ENCODE results near the gene TCEAL4.

TCEAL4 gene

DNA sequence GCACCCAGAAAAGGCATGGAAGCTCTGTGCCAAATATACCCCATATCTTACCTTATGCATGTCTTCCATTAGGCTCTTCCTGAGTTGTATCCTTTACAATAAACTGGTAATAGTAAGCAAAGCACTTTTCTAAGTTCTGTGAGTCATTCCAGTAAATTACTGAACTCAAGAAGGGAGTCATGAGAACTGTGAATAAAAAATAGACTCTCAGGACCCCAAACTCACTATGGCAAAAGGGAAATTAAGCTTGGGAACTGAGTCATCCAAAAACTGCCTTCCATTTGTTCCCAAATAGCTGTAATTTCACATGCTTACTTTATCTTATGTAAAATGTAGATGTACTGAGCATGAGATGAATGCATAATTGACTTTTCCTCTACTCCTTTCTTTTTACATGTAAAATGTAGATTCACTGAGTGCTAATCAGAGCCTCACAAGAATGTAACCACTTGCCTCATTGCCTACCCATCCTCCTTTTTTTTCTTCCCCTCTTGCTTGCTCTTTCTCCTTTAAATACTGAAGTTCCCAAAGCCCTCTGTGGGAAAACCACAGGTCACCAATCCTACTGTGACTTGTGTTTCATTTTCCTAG, 30.6 kb downstream of the TCEAL4 start:
- no peak for TF ChIP-seq GATA2 (IDR thresholded peaks at IDR 0.05; ENCODE audit: low read depth, low read length)
- TF ChIP-seq GATA3 (IDR thresholded peaks at IDR 0.05; ENCODE audit: low read depth, low read length): no peak

DNA sequence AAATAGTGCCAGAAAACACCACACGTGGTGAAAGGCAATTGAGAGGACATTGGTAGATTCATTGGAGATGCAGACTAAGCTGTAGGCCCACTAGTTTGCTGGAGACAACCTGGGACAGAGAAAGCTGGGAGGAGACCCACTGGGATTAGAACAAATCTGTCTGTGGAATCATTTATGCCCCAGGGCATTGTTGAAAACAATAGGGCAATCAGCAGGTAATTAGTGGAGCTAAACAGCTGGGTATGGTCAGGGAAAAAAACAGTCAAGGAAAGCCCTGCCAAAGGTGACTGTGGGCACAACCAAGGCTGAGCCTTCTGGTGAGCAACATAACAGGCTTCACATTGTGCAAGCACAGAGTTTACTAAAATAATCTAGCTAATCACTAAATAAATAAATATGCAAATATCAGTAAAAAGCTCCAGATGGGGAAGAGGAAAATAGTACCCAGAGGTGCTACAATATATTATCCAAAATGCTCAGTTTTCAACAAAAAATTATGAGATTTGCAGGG, 31.4 kb downstream of the TCEAL4 start:
- TF ChIP-seq GATA2 (IDR thresholded peaks at IDR 0.05; ENCODE audit: low read depth, low read length) (no peak), GATA3 (IDR thresholded peaks at IDR 0.05; ENCODE audit: low read depth, low read length) (no peak)

DNA sequence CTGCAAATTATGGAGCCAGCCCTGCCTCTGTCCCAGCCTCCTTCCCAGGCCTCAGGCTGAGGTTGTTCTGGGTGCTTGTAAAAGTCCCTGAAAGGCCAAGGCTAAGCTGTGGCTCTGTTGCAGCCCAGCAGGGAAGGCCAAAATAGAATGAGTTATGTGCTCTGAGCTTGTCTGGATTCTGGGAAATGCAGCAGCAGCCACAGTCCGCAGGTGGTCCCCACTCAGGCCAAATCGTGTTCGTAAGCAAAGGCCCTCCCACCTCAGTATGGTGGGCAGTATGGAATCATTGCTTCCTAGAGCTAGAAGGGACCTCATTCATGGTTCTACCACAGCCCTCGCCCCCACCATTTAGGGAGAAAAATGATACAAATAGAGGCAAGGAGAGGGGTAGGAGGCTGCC, 38.8 kb downstream of the TCEAL4 start:
- TF ChIP-seq GATA3 (IDR thresholded peaks at IDR 0.05; ENCODE audit: low read depth, low read length) (no peak), GATA2 (IDR thresholded peaks at IDR 0.05; ENCODE audit: low read depth, low read length) (no peak)

DNA sequence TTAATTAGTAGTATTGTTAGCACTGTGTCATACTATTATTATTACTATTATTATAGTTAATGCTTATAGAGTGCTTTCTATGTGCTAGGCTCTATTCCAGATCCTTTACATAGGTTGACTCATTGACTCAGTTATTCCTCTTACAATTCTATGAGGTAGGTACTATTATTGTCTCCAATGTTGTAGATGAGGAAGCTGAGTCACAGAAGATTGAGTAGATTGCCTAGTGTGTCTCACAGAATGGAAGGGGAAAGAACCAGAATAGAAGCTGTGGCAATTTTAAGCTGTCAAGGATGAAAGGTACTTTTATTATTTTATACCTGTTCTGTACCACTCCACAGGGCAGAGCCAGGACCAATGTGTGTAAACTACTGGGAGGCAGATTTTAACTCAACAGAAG, 41.5 kb downstream of the TCEAL4 start:
- no peak for TF ChIP-seq GATA3 (IDR thresholded peaks at IDR 0.05; ENCODE audit: low read depth, low read length)
- no peak for TF ChIP-seq GATA2 (IDR thresholded peaks at IDR 0.05; ENCODE audit: low read depth, low read length)

DNA sequence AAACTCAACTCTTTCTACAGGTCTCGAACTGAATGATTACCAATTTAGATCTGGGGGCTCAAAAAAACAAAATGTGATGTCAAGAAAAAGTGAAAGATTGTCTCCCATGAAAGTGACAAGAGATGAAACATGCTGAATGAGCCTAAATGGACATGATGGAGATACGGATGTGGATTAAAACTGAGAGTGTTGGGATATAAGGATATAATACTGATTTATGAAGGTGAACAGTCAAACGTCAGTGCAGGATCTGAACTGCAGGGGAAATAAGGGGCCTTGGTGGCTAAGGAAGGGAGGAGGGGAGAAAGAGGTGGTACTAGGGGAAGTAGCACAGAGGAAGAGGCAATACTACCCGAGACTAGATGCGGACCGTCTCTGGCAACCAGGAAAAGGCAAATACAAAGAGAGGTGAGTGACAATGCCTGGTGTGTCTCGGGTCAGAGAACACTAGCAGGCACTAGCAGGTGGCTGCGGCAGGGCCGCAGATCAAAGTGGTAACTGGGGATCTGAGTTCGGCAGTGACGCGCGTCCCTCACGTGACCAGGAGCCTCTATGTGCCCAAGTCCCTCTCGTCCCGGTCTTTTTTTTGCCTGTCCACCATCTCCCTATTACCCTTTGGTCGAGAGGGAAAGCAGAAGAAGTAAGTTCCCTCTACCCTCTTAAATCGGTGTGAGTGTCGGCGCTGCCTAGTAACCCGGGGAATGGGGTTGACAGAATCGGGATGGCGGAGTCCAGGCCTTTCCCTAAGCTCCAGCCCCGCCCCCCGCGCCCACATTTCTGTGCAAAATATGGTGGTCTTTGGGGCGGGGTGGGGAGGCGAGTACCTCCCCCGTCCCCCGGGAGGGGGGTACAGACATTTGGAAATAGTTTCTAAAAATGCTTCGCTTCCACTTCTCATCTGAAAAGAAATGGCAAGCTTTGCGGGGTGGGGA, 43.3 kb downstream of the TCEAL4 start, which contains the start of gene TCEAL1:
Gene TCEAL1, plus strand, starts transcription at position 590 of the 932 bp plus-strand sequence. CDS start 942 bp downstream, outside the sequence.
- TF ChIP-seq GATA3 (IDR thresholded peaks at IDR 0.05; ENCODE audit: low read depth, low read length): no peak
- no peak for TF ChIP-seq GATA2 (IDR thresholded peaks at IDR 0.05; ENCODE audit: low read depth, low read length)

DNA sequence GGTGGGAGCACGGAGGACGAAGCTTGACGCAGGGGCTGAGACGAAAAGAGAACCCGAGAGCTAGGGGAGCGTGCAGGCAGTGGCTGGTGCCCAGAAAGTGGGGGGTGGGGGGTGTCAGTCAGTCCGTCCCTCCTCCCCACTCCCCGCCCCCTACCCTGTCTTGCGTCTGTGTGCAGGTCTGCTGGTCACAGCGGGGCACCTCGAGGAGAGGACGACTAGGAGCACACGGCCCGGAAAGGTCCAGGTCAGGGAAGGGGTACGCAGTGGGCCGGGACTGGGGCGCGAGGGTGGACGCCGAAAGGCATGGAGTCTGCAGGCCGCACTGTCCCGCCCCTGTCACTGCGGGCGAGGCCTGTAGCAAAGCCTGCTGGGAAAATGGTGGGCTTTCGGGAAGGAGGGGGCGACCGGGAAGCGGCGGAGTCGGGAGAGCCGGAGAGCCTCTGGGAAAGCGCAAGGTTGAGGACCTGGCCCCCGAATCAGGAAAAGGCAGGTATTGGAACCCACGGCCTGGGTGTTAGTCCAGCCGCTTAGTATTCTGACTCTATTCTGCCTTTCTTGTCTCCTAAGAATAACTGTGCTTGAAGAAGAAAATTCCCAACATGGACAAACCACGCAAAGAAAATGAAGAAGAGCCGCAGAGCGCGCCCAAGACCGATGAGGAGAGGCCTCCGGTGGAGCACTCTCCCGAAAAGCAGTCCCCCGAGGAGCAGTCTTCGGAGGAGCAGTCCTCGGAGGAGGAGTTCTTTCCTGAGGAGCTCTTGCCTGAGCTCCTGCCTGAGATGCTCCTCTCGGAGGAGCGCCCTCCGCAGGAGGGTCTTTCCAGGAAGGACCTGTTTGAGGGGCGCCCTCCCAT, 44.2 kb downstream of the TCEAL4 start:
- no peak for TF ChIP-seq GATA3 (IDR thresholded peaks at IDR 0.05; ENCODE audit: low read depth, low read length)
- TF ChIP-seq GATA2 (IDR thresholded peaks at IDR 0.05; ENCODE audit: low read depth, low read length): no peak

DNA sequence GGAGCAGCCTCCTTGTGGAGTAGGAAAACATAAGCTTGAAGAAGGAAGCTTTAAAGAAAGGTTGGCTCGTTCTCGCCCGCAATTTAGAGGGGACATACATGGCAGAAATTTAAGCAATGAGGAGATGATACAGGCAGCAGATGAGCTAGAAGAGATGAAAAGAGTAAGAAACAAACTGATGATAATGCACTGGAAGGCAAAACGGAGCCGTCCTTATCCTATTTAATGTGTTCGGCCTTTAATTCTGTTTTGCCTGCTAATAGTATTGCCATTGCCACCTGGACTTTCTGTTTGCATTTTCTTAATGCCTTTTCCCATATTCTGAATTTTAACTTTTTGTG, 44.8 kb downstream of the TCEAL4 start:
- TF ChIP-seq GATA2 (IDR thresholded peaks at IDR 0.05; ENCODE audit: low read depth, low read length): no peak
- TF ChIP-seq GATA3 (IDR thresholded peaks at IDR 0.05; ENCODE audit: low read depth, low read length): no peak

DNA sequence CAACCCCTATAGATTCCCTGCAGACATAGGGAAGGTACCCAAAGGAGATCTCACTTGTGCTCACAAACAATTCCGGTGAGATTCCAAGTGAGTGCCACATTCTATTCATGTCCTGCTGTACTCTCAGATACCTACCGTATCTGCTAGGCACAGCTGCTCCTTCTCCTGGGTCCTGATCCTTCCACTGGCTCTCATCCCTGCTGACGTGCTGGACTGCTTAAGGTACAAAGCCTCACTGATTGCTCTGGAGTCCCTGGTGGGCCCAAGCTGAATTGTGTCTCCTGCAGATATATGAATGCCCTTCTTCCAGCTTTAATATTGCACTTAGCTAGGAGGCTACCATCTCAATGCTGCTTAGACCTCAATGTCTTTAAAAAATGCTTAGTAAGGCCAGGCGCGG, 45.8 kb downstream of the TCEAL4 start:
- no peak for TF ChIP-seq GATA2 (IDR thresholded peaks at IDR 0.05; ENCODE audit: low read depth, low read length)
- TF ChIP-seq GATA3 (IDR thresholded peaks at IDR 0.05; ENCODE audit: low read depth, low read length): no peak

DNA sequence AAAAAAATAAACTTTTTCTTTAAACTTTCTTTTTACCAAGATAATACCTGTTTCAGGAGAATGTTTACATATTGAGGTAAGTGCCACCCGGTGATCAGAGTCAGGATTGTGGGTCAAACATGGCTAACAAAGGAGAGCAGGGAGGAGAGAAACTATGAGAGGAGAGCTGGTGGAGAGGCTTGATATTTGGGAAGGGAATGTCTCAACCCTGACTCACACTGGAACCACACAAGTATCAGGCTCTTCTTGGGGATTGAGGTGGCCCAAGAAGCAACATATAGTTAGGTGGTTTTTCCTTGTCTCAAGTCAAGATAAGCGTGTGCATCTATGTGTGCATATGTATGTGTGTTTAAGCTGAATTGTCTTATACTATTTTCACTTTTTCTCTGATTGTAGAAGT, 50.1 kb downstream of the TCEAL4 start:
- TF ChIP-seq GATA2 (IDR thresholded peaks at IDR 0.05; ENCODE audit: low read depth, low read length) (no peak), GATA3 (IDR thresholded peaks at IDR 0.05; ENCODE audit: low read depth, low read length) (no peak)

Data from SH-SY5Y (cell line).